Lower lobe of right lung (tissue), 2 donors: Measurements from ENCODE around the gene EEF2. TPM values are rescaled to one million over a fixed set of nuclear protein-coding genes. Genes with fewer than 3 reads are reported as not detected.
A peak's percentile ranks its signal among the peaks of the same experiment; 100 is the strongest.
"Not testable (repeated sequence)": the region's sequence is repeated elsewhere in the genome, so short reads cannot be mapped to it uniquely, and the experiment has no call there.

Experiments
- ATAC-seq, 2 donors: fragments of 200-7000 bp; cut with Tn5 transposase; one replicate each; pipeline ENCODE4 v1.9.1; 2020 to 2022; ENCODE audit warnings: mild to moderate bottlenecking in 2 of 2, moderate library complexity in 2 of 2
- DNase-seq: peaks from one replicate; pipeline ENCODE4 v3.0.0-alpha.2; 2020
- H3K27ac ChIP-seq: fragments of 200-600 bp; one replicate; pipeline ENCODE4 v1.8.0; 2022
- H3K27me3 ChIP-seq: fragments of 200-600 bp; one replicate; pipeline ENCODE4 v1.8.0; 2022; ENCODE audit warnings: low read depth
- H3K36me3 ChIP-seq: fragments of 200-600 bp; one replicate; pipeline ENCODE4 v1.8.0; 2022; ENCODE audit warnings: mild to moderate bottlenecking
- H3K4me1 ChIP-seq: fragments of 200-600 bp; one replicate; pipeline ENCODE4 v1.8.0; 2022
- H3K4me3 ChIP-seq: fragments of 200-600 bp; one replicate; pipeline ENCODE4 v1.8.0; 2022; ENCODE audit warnings: mild to moderate bottlenecking
- H3K9me3 ChIP-seq: fragments of 200-600 bp; one replicate; pipeline ENCODE4 v1.8.0; 2022
- CTCF ChIP-seq: fragments of 200-600 bp; IDR thresholded peaks from one replicate; pipeline ENCODE4 v1.8.0; 2022; ENCODE audit warnings: antibody characterized with exemption, mild to moderate bottlenecking
- intact Hi-C: fragments of 100-400 bp; cut with DNase I; formaldehyde crosslinking; loops from one replicate; pipeline ENCODE4 v1.11.0; 2022
- total RNA-seq: library from RNA; stranded (reverse); fragmentation: NEBNext Ultra II Directional; extraction: Animal tissue kit (Norgen Biotek cat#: 25700); gene quantifications from one replicate; pipeline ENCODE4 v1.2.1, GENCODE V29; 2021
- donor health status: DM: no; HTN: yes; CAD: no; lungs with severe emphysema.

The EEF2 gene
- total RNA-seq, 1 donor from 2014 or later, result 1,984 TPM

- no peak for TF ChIP-seq CTCF
- intact Hi-C loops, result no loop called here
- Histone ChIP-seq H3K4me3 (no peak overlapping the region), H3K27ac (no peak overlapping the region), H3K36me3 (peaks cover 35% of the 10 kb centered on the region), H3K27me3 (no peaks in the 10 kb centered on the region), H3K4me1 (peaks cover 41% of the 10 kb centered on the region), H3K9me3 (no peaks in the 10 kb centered on the region)
- ATAC-seq (no peak), DNase-seq (no peak)
Observed at GRCh38 chr19:4009990-4010807, 24.9 kb upstream of the EEF2 start.

- Histone ChIP-seq H3K27ac (peak overlapping the region; percentile 87), H3K36me3 (peaks cover 13% of the 10 kb centered on the region), H3K4me1 (peaks cover 41% of the 10 kb centered on the region), H3K9me3 (no peaks in the 10 kb centered on the region), H3K27me3 (no peaks in the 10 kb centered on the region), H3K4me3 (peak overlapping the region; percentile 95)
- no peak for DNase-seq
- no peak for TF ChIP-seq CTCF
- intact Hi-C loops, result no loop called here
- ATAC-seq, result peak in 1 of 2 donors; percentile 13
Observed at GRCh38 chr19:4007836-4008539, 22.7 kb upstream of the EEF2 start.

- H3K4me1 ChIP-seq, result peaks cover 41% of the 10 kb centered on the region
- no peak for TF ChIP-seq CTCF
- H3K4me3 ChIP-seq, result peak within 1 kb of the TSS; percentile 95
- peak within 1 kb of the TSS; percentile 87 for H3K27ac ChIP-seq
- H3K9me3 ChIP-seq, result no peaks in the 10 kb centered on the region
- no peaks in the 10 kb centered on the region for H3K27me3 ChIP-seq
- H3K36me3 ChIP-seq, result peaks cover 10% of the 10 kb centered on the region
- intact Hi-C loops, result no loop called here
- ATAC-seq, result peak; percentile 97 to 98
- DNase-seq, result peak; percentile 96
Observed at GRCh38 chr19:4007021-4007835, 22.0 kb upstream of the EEF2 start, which contains the start of gene PIAS4. Gene PIAS4, plus strand, starts transcription at chr19:4007736. Its CDS starts 25 bp downstream, at chr19:4007761.

- H3K4me3 ChIP-seq, intact Hi-C loops, H3K36me3 ChIP-seq, H3K27ac ChIP-seq, H3K27me3 ChIP-seq, ATAC-seq, DNase-seq, H3K9me3 ChIP-seq: not testable (repeated sequence)
- H3K4me1 ChIP-seq, result peaks cover 31% of the 10 kb centered on the region
Observed at GRCh38 chr19:4005436-4005835, 20.2 kb upstream of the EEF2 start.

- intact Hi-C loops, H3K4me1 ChIP-seq, H3K27ac ChIP-seq, H3K36me3 ChIP-seq, H3K9me3 ChIP-seq, H3K27me3 ChIP-seq, ATAC-seq, DNase-seq, H3K4me3 ChIP-seq: not testable (repeated sequence)
Observed at GRCh38 chr19:4000798-4001197, 15.5 kb upstream of the EEF2 start.

GRCh38 chr19:3998667-3999412 is 13.6 kb upstream of the EEF2 start:
- H3K27me3 ChIP-seq, DNase-seq, intact Hi-C loops, ATAC-seq, H3K4me1 ChIP-seq, H3K27ac ChIP-seq, H3K36me3 ChIP-seq, H3K4me3 ChIP-seq, H3K9me3 ChIP-seq: not testable (repeated sequence)
